ENCODE measurements around the gene FHOD3. TPM values are rescaled to one million over a fixed set of nuclear protein-coding genes. Genes with fewer than 3 reads are reported as not detected.

Gene FHOD3
- polyA plus RNA-seq, 1 experiment, result 41.1 TPM

GRCh38 chr18:36262971-36263370 lies 34.5 kb upstream of the FHOD3 start:
- no peak for DNase-seq (ENCODE audit: low read depth, low spot score)
- Histone ChIP-seq H3K27ac (ENCODE audit: low read depth, low read length) (no peak overlapping the region), H3K27me3 (ENCODE audit: control insufficient read depth, insufficient read depth, low read length) (no peaks in the 10 kb centered on the region), H3K9me3 (ENCODE audit: control insufficient read depth, insufficient read depth, low read length) (no peaks in the 10 kb centered on the region), H3K4me3 (ENCODE audit: low read depth, low read length) (no peak overlapping the region)
- ChIA-PET POLR2A (no interaction called here), CTCF (no interaction called here)
- TF ChIP-seq CTCF (IDR thresholded peaks at IDR 0.05; ENCODE audit: low read depth, low read length), result no peak

GRCh38 chr18:36264283-36264682 lies 33.2 kb upstream of the FHOD3 start:
- no peak for DNase-seq (ENCODE audit: low read depth, low spot score)
- H3K27ac ChIP-seq (ENCODE audit: low read depth, low read length), result no peak overlapping the region
- no peaks in the 10 kb centered on the region for H3K27me3 ChIP-seq (ENCODE audit: control insufficient read depth, insufficient read depth, low read length)
- ChIA-PET POLR2A (no interaction called here), CTCF (no interaction called here)
- H3K4me3 ChIP-seq (ENCODE audit: low read depth, low read length), result no peak overlapping the region
- no peaks in the 10 kb centered on the region for H3K9me3 ChIP-seq (ENCODE audit: control insufficient read depth, insufficient read depth, low read length)
- TF ChIP-seq CTCF (IDR thresholded peaks at IDR 0.05; ENCODE audit: low read depth, low read length), result no peak

- H3K4me3 ChIP-seq (ENCODE audit: low read depth, low read length), result no peak overlapping the region
- TF ChIP-seq CTCF (IDR thresholded peaks at IDR 0.05; ENCODE audit: low read depth, low read length), result no peak
- no peaks in the 10 kb centered on the region for H3K9me3 ChIP-seq (ENCODE audit: control insufficient read depth, insufficient read depth, low read length)
- no peak for DNase-seq (ENCODE audit: low read depth, low spot score)
- POLR2A ChIA-PET, result no interaction called here
- CTCF ChIA-PET, result interaction anchor here (1.3 kb wide), 1 partner anchor 19 kb away, joined by 3 read pairs; no protein-coding TSS in a partner anchor
- no peak overlapping the region for H3K27ac ChIP-seq (ENCODE audit: low read depth, low read length)
- no peaks in the 10 kb centered on the region for H3K27me3 ChIP-seq (ENCODE audit: control insufficient read depth, insufficient read depth, low read length)
These were observed 32.5 kb upstream of the FHOD3 start for GRCh38 chr18:36265015-36265414.

- no peak overlapping the region for H3K27ac ChIP-seq (ENCODE audit: low read depth, low read length)
- H3K27me3 ChIP-seq (ENCODE audit: control insufficient read depth, insufficient read depth, low read length), result no peaks in the 10 kb centered on the region
- POLR2A ChIA-PET, result no interaction called here
- no peak overlapping the region for H3K4me3 ChIP-seq (ENCODE audit: low read depth, low read length)
- no peak for DNase-seq (ENCODE audit: low read depth, low spot score)
- CTCF ChIA-PET, result no interaction called here
- no peaks in the 10 kb centered on the region for H3K9me3 ChIP-seq (ENCODE audit: control insufficient read depth, insufficient read depth, low read length)
- no peak for TF ChIP-seq CTCF (IDR thresholded peaks at IDR 0.05; ENCODE audit: low read depth, low read length)
These were observed 28.4 kb upstream of the FHOD3 start for GRCh38 chr18:36269157-36269556.

- POLR2A ChIA-PET, result no interaction called here
- CTCF ChIA-PET, result interaction anchor here (1.0 kb wide), 1 partner anchor 10 kb away, joined by 3 read pairs; no protein-coding TSS in a partner anchor
- no peak for TF ChIP-seq CTCF (IDR thresholded peaks at IDR 0.05; ENCODE audit: low read depth, low read length)
- H3K27ac ChIP-seq (ENCODE audit: low read depth, low read length), result no peak overlapping the region
- H3K27me3 ChIP-seq (ENCODE audit: control insufficient read depth, insufficient read depth, low read length), result no peaks in the 10 kb centered on the region
- H3K4me3 ChIP-seq (ENCODE audit: low read depth, low read length), result no peak overlapping the region
- no peaks in the 10 kb centered on the region for H3K9me3 ChIP-seq (ENCODE audit: control insufficient read depth, insufficient read depth, low read length)
- DNase-seq (ENCODE audit: low read depth, low spot score), result no peak
These were observed 26.4 kb upstream of the FHOD3 start for GRCh38 chr18:36271153-36271552.

All from AG04450 (cell line).